Prostate gland (tissue), 2 donors: ENCODE measurements around the gene IL7R.

Experiments used
- CTCF ChIP-seq, 4 experiments: fragments of 200-600 bp in 2 of 4; fragments of 450-650 bp in 2 of 4; sonication (generic) in 2 of 4; IDR thresholded peaks; 1 replicate in 3 of 4; 2 replicates in 1 of 4; pipeline ENCODE4 v1.5.1; 2016 to 2019; ENCODE audit warnings: antibody characterized with exemption in 4 of 4, mild to moderate bottlenecking in 2 of 4, moderate library complexity in 2 of 4
- POLR2A ChIP-seq: fragments of 450-650 bp; IDR thresholded peaks from one replicate; pipeline ENCODE4 v1.6.1; 2016; ENCODE audit warnings: antibody characterized with exemption, mild to moderate bottlenecking

GRCh38 chr5:35832762-35833161 lies 23.9 kb upstream of the IL7R start:
- no peak for TF ChIP-seq CTCF (IDR thresholded peaks at IDR 0.05)
- no peak for TF ChIP-seq POLR2A
